GM18507 (cell line): ENCODE results near the gene PACSIN3.

Experiments
- DNase-seq: peaks from one replicate; pipeline ENCODE4 v3.0.0; 2011; ENCODE audit warnings: low read depth; ENCODE audit not compliant: insufficient read length; ENCODE audit errors: extremely low spot score
- FAIRE-seq: peaks from 2 replicates; lab custom pipeline; 2011; peaks lifted over from hg19 to GRCh38; lab: Jason Lieb, UNC

Gene PACSIN3

DNA sequence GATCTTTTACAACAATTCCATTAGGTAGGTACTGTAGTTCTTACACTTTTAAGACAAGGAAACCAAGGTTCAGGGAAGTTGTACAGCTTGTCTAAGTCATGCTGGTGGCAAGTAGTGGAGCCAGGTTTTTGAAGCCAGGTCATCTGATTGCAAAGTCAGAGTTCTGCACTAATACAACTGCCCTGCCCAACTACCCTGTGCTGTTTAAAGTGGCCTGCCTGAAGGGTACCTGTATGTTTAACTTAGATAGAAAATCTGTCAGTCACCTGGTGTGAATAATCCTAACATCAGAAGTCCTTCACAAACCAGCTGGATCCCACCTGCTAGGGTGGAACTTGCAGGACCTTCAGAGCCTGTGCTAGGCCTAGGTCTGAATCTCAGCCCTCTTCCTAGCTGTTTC lies 53.7 kb downstream of the PACSIN3 start:
- no peak for FAIRE-seq
- no peak for DNase-seq

DNA sequence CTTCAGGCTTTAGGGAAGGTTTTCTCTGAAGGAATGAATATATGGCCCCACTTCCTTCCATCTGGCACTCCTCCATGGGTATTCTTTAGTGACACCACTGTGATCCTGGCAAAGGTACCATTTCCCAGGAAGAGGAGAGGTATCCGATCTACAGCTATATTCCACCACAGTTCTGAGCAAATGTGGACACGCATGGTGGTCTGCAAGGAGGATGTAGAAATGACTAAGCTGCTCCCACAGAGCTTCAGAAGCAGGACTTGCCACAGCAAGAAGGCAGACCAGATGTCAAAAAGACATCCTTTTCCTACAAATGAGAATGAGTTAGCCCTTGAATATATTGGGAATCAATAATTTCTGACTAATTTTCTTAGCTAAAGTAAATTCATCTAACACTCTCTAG lies 55.1 kb downstream of the PACSIN3 start:
- FAIRE-seq (no peak), DNase-seq (no peak)

- FAIRE-seq = no peak
- DNase-seq = no peak
These were observed 55.7 kb downstream of the PACSIN3 start for GRCh38 chr11:47130543-47130942.
